GM12874 (cell line): ENCODE results near the gene PDE4B.

Source experiments
- CTCF ChIP-seq: IDR thresholded peaks from 2 replicates; pipeline ENCODE4 v1.5.1; 2011; ENCODE audit warnings: low read depth, mild to moderate bottlenecking, control low read depth, low read length, moderate library complexity; ENCODE audit not compliant: insufficient read depth

The PDE4B gene

GRCh38 chr1:66383168-66383567, 590.5 kb downstream of the PDE4B start:
- TF ChIP-seq CTCF, result no peak

- TF ChIP-seq CTCF, result no peak
Observed at GRCh38 chr1:66383611-66384010, 590.9 kb downstream of the PDE4B start.

GRCh38 chr1:66384258-66384921, 591.7 kb downstream of the PDE4B start:
- TF ChIP-seq CTCF, result no peak

- no peak for TF ChIP-seq CTCF
Observed at GRCh38 chr1:66386712-66387111, 594.0 kb downstream of the PDE4B start.

GRCh38 chr1:66388913-66389312, 596.2 kb downstream of the PDE4B start:
- no peak for TF ChIP-seq CTCF

- no peak for TF ChIP-seq CTCF
Observed at GRCh38 chr1:66393586-66394287, 601.0 kb downstream of the PDE4B start.

GRCh38 chr1:66394603-66395002, 601.9 kb downstream of the PDE4B start:
- TF ChIP-seq CTCF, result no peak
